Stimulated activated CD4-positive, alpha-beta T cell treated with anti-CD3 and anti-CD28 coated beads, TNF-alpha, amount 100 ng/mL, for 4 hours (primary cell): ENCODE data around the gene HELQ.
A peak's percentile ranks its signal among the peaks of the same experiment; 100 is the strongest.
"Not testable (repeated sequence)": the region's sequence is repeated elsewhere in the genome, so short reads cannot be mapped to it uniquely, and the experiment has no call there.

ENCODE experiments used
- DNase-seq, 3 experiments: peaks; one replicate each; pipeline ENCODE4 v3.0.0-alpha.2; 2020; ENCODE audit warnings: low read depth in 3 of 3

The HELQ gene

GRCh38 chr4:83455281-83456183 is at the start of gene HELQ, which contains the start of gene MRPS18C:
Gene HELQ (minus strand): TSS chr4:83455823. CDS start chr4:83455693, 130 bp downstream.
Gene MRPS18C (plus strand): TSS chr4:83456058. CDS start chr4:83456078, 20 bp downstream.
- DNase-seq: peak; percentile 69 to 93 (median 87)

- no peak for DNase-seq
These were observed 49.4 kb upstream of the HELQ start for GRCh38 chr4:83504996-83505395.

- no peak for DNase-seq
These were observed 48.9 kb upstream of the HELQ start for GRCh38 chr4:83504503-83504902.

GRCh38 chr4:83503974-83504373 is 48.4 kb upstream of the HELQ start:
- peak in 1 of 3 experiments; percentile 9 for DNase-seq

GRCh38 chr4:83501671-83502070 is 46.0 kb upstream of the HELQ start:
- not testable (repeated sequence) for DNase-seq

- DNase-seq: no peak
These were observed 42.6 kb upstream of the HELQ start for GRCh38 chr4:83498187-83498586.

- DNase-seq: not testable (repeated sequence)
These were observed 40.7 kb upstream of the HELQ start for GRCh38 chr4:83496085-83496917.

- no peak for DNase-seq
These were observed 35.3 kb upstream of the HELQ start for GRCh38 chr4:83490876-83491450.

- DNase-seq: no peak
These were observed 34.2 kb upstream of the HELQ start for GRCh38 chr4:83489711-83490326.

GRCh38 chr4:83486457-83487129 is 31.0 kb upstream of the HELQ start:
- no peak for DNase-seq

GRCh38 chr4:83484500-83485461 is 29.2 kb upstream of the HELQ start, which contains the start of gene ABRAXAS1:
Gene ABRAXAS1 (minus strand): TSS chr4:83485100. CDS start chr4:83485072, 28 bp downstream.
- DNase-seq: peak; percentile 84 to 95 (median 91)

GRCh38 chr4:83473966-83474365 is 18.3 kb upstream of the HELQ start:
- DNase-seq: no peak

GRCh38 chr4:83473423-83473822 is 17.8 kb upstream of the HELQ start:
- DNase-seq: no peak

GRCh38 chr4:83456184-83456501 is 520 bp upstream of the HELQ start:
- DNase-seq: no peak

- no peak for DNase-seq
These were observed 937 bp downstream of the HELQ start for GRCh38 chr4:83454686-83455085.

- no peak for DNase-seq
These were observed 6.6 kb downstream of the HELQ start for GRCh38 chr4:83449009-83449408.

- no peak for DNase-seq
These were observed 14.7 kb downstream of the HELQ start for GRCh38 chr4:83440899-83441298.

- no peak for DNase-seq
These were observed 15.3 kb downstream of the HELQ start for GRCh38 chr4:83440148-83440814.

GRCh38 chr4:83438719-83439118 is 16.9 kb downstream of the HELQ start:
- DNase-seq: no peak
